Measurements from ENCODE around the gene USP28.
"Not testable (repeated sequence)": the region's sequence is repeated elsewhere in the genome, so short reads cannot be mapped to it uniquely, and the experiment has no call there.

The USP28 gene

GRCh38 chr11:113773416-113774173 is 101.8 kb downstream of the USP28 start, which contains the start of gene ZW10:
TSS of gene ZW10 (minus strand) at chr11:113773692. CDS start at chr11:113773666, 26 bp downstream.
- peak; percentile 86 to 88 for DNase-seq (ENCODE audit: low read depth in 2 of 2)

GRCh38 chr11:113773092-113773415 is 102.3 kb downstream of the USP28 start:
- no peak for DNase-seq (ENCODE audit: low read depth in 2 of 2)

- DNase-seq (ENCODE audit: low read depth in 2 of 2) = no peak
Observed at GRCh38 chr11:113771964-113772363, 103.4 kb downstream of the USP28 start.

- DNase-seq (ENCODE audit: low read depth in 2 of 2) = no peak
Observed at GRCh38 chr11:113764527-113765219, 110.7 kb downstream of the USP28 start.

DNA sequence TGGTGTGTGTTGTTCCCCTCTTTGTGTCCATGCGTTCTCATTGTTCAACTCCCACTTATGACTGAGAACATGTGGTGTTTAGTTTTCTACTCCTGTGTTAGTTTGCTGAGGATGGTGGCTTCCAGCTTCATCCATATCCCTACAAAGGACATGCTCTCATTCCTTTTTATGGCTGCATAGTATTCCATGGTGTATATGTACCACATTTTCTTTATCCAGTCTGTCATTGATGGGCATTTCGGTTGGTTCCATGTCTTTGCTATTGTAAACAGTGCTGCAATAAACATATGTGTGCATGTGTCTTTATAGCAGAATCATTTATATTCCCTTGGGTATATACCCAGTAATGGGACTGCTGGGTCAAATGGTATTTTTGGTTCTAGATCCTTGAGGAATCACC is 112.3 kb downstream of the USP28 start:
- not testable (repeated sequence) for DNase-seq (ENCODE audit: low read depth in 2 of 2)

DNA sequence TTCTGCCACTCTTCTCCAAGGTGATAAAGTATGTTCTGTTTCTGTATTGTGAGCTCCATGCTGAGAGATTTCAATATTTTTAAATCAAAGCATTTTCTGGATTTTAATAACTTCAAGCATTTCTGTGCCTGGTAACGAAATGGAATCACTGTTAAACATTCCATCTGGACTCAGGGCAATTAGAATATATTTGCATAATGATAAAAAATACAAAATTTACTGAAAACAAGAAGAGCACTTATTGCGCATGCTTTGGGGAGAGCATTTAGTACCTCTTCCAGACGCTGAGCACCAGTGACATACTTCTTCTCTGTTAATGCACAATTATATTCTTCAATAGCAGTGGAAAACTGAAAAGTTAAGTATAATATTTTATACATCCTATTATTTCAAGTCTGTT is 115.1 kb downstream of the USP28 start:
- no peak for DNase-seq (ENCODE audit: low read depth in 2 of 2)

- DNase-seq (ENCODE audit: low read depth in 2 of 2) = no peak
Observed at GRCh38 chr11:113752932-113753331, 122.4 kb downstream of the USP28 start.
